ENCODE results near the gene SPINK6.

- TF ChIP-seq CTCF (conservative IDR thresholded peaks at IDR 0.05; ENCODE audit: low read length) (no peak), EZH2phosphoT487 (IDR thresholded peaks at IDR 0.05; ENCODE audit: borderline replicate concordance, low read depth, low read length) (no peak)
These were observed 9.6 kb upstream of the SPINK6 start for GRCh38 chr5:148193202-148193601.
